Activated CD8-positive, alpha-beta memory T cell treated with anti-CD3 and anti-CD28 coated beads, Interleukin-2, amount 50 U/mL, for 24 hours (primary cell): ENCODE results near the gene ZNF710.
"Not testable (repeated sequence)": the region's sequence is repeated elsewhere in the genome, so short reads cannot be mapped to it uniquely, and the experiment has no call there.

Experiments used
- DNase-seq: peaks from one replicate; pipeline ENCODE4 v3.0.0-alpha.2; 2020; ENCODE audit errors: extremely low read depth

The ZNF710 gene

GRCh38 chr15:90101969-90102890 is 101.1 kb downstream of the ZNF710 start, which contains the start of gene IDH2:
Gene IDH2, minus strand, starts transcription at chr15:90102468. Its CDS starts 78 bp downstream, at chr15:90102390.
- no peak for DNase-seq

- DNase-seq, result no peak
Observed at GRCh38 chr15:90103701-90104329, 102.7 kb downstream of the ZNF710 start.

- no peak for DNase-seq
Observed at GRCh38 chr15:90104551-90104950, 103.4 kb downstream of the ZNF710 start.

- no peak for DNase-seq
Observed at GRCh38 chr15:90105521-90105920, 104.4 kb downstream of the ZNF710 start.

- no peak for DNase-seq
Observed at GRCh38 chr15:90106522-90107117, 105.5 kb downstream of the ZNF710 start.

- DNase-seq, result not testable (repeated sequence)
Observed at GRCh38 chr15:90108038-90108437, 106.9 kb downstream of the ZNF710 start.

GRCh38 chr15:90109163-90109751 is 108.1 kb downstream of the ZNF710 start:
- DNase-seq, result not testable (repeated sequence)

GRCh38 chr15:90113166-90113565 is 112.0 kb downstream of the ZNF710 start:
- DNase-seq, result no peak

- no peak for DNase-seq
Observed at GRCh38 chr15:90114451-90114901, 113.4 kb downstream of the ZNF710 start.

- DNase-seq, result no peak
Observed at GRCh38 chr15:90115783-90116182, 114.7 kb downstream of the ZNF710 start.

GRCh38 chr15:90119367-90119766 is 118.2 kb downstream of the ZNF710 start:
- no peak for DNase-seq

GRCh38 chr15:90121086-90121485 is 120.0 kb downstream of the ZNF710 start:
- no peak for DNase-seq

- no peak for DNase-seq
Observed at GRCh38 chr15:90124507-90124906, 123.4 kb downstream of the ZNF710 start.

GRCh38 chr15:90126022-90126421 is 124.9 kb downstream of the ZNF710 start:
- DNase-seq, result no peak

- DNase-seq, result no peak
Observed at GRCh38 chr15:90126596-90127435, 125.7 kb downstream of the ZNF710 start.

GRCh38 chr15:90130291-90130690 is 129.2 kb downstream of the ZNF710 start:
- DNase-seq, result no peak
